ENCODE measurements around the gene EXOC6B. TPM values are rescaled to one million over a fixed set of nuclear protein-coding genes. Genes with fewer than 3 reads are reported as not detected.

The EXOC6B gene
- total RNA-seq, 2 experiments from 2014 or later = 16.9 to 17.5 TPM

DNA sequence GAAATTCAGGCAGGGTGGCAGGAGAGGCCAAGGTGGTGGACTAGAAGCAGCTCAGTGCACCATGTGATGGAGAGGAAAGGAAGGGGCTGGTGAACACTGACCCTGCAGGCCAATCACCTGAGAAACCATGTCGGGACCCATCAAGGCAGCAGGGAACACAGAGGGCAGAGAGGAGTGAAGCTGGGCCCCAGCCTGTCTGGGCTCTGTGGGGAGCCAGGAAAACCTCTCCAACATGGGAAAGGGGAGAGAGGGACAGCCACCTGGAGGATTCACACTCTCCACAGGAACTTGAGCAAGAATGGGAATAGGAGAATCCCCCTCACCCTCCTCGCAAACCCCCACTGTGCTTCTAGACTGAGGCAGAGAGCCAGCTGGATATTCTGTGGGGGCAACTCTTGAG lies 592.6 kb downstream of the EXOC6B start:
- Histone ChIP-seq H3K27me3 (ENCODE audit: control insufficient read depth in 1 of 2, insufficient read depth in 2 of 2, low read length in 2 of 2) (no peaks in the 10 kb centered on the region), H3K36me3 (ENCODE audit: insufficient read depth, low read length) (no peaks in the 10 kb centered on the region), H3K4me3 (ENCODE audit: low read length) (no peak overlapping the region), H3K9me3 (ENCODE audit: control insufficient read depth in 1 of 2, insufficient read depth in 1 of 2, low read length in 2 of 2) (no peaks in the 10 kb centered on the region), H3K27ac (ENCODE audit: low read depth in 1 of 2, low read length in 2 of 2) (no peak overlapping the region), H3K4me1 (ENCODE audit: insufficient read depth, low read length) (no peaks in the 10 kb centered on the region)
- no peaks in the 10 kb centered on the region for H3K4me1 Mint-ChIP-seq (ENCODE audit: low read depth)
- no peaks in the 10 kb centered on the region for H3K27me3 Mint-ChIP-seq
- intact Hi-C loops (cut with DNase I, micrococcal nuclease) = no loop called here
- no peak for TF ChIP-seq CTCF (IDR thresholded peaks at IDR 0.05)
- DNase-seq = no peak
- peaks cover 4% of the 10 kb centered on the region for H3K9me3 Mint-ChIP-seq
- ChIA-PET CTCF (no interaction called here), POLR2A (no interaction called here)
- no peak overlapping the region for H3K27ac Mint-ChIP-seq
- ATAC-seq (ENCODE audit: poor library complexity) = no peak
- no peak overlapping the region for H3K4me3 Mint-ChIP-seq
- H3K36me3 Mint-ChIP-seq (ENCODE audit: low read depth) = peaks cover 5% of the 10 kb centered on the region

- ATAC-seq (ENCODE audit: poor library complexity) = no peak
- H3K36me3 Mint-ChIP-seq (ENCODE audit: low read depth) = no peaks in the 10 kb centered on the region
- ChIA-PET POLR2A (interaction anchor here (1.2 kb wide), 1 partner anchor 27 kb away, joined by 3 read pairs; no protein-coding TSS in a partner anchor), CTCF (no interaction called here)
- H3K4me3 Mint-ChIP-seq = no peak overlapping the region
- H3K9me3 Mint-ChIP-seq = peaks cover 3% of the 10 kb centered on the region
- Histone ChIP-seq H3K4me1 (ENCODE audit: insufficient read depth, low read length) (no peaks in the 10 kb centered on the region), H3K36me3 (ENCODE audit: insufficient read depth, low read length) (no peaks in the 10 kb centered on the region), H3K9me3 (ENCODE audit: control insufficient read depth in 1 of 2, insufficient read depth in 1 of 2, low read length in 2 of 2) (no peaks in the 10 kb centered on the region), H3K27me3 (ENCODE audit: control insufficient read depth in 1 of 2, insufficient read depth in 2 of 2, low read length in 2 of 2) (no peaks in the 10 kb centered on the region), H3K4me3 (ENCODE audit: low read length) (no peak overlapping the region), H3K27ac (ENCODE audit: low read depth in 1 of 2, low read length in 2 of 2) (no peak overlapping the region)
- H3K27ac Mint-ChIP-seq = no peak overlapping the region
- intact Hi-C loops (cut with DNase I, micrococcal nuclease) = no loop called here
- no peak for DNase-seq
- TF ChIP-seq CTCF (IDR thresholded peaks at IDR 0.05) = no peak
- H3K4me1 Mint-ChIP-seq (ENCODE audit: low read depth) = no peaks in the 10 kb centered on the region
- H3K27me3 Mint-ChIP-seq = no peaks in the 10 kb centered on the region
These were observed 602.8 kb downstream of the EXOC6B start for GRCh38 chr2:72222829-72223564.

GRCh38 chr2:72220170-72220569 lies 605.7 kb downstream of the EXOC6B start:
- H3K9me3 Mint-ChIP-seq = no peaks in the 10 kb centered on the region
- CTCF ChIA-PET = no interaction called here

More at GRCh38 chr2:72220170-72220569, 605.7 kb downstream of the EXOC6B start:
- no peaks in the 10 kb centered on the region for H3K36me3 Mint-ChIP-seq (ENCODE audit: low read depth)
- H3K4me3 ChIP-seq (ENCODE audit: low read length) = no peak overlapping the region
- TF ChIP-seq CTCF (IDR thresholded peaks at IDR 0.05) = no peak
- H3K27me3 ChIP-seq (ENCODE audit: control insufficient read depth in 1 of 2, insufficient read depth in 2 of 2, low read length in 2 of 2) = no peaks in the 10 kb centered on the region
- POLR2A ChIA-PET = no interaction called here
- H3K27me3 Mint-ChIP-seq = no peaks in the 10 kb centered on the region
- intact Hi-C loops (cut with DNase I, micrococcal nuclease) = no loop called here
- no peak for DNase-seq
- no peaks in the 10 kb centered on the region for H3K4me1 Mint-ChIP-seq (ENCODE audit: low read depth)
- H3K4me1 ChIP-seq (ENCODE audit: insufficient read depth, low read length) = no peaks in the 10 kb centered on the region
- no peaks in the 10 kb centered on the region for H3K9me3 ChIP-seq (ENCODE audit: control insufficient read depth in 1 of 2, insufficient read depth in 1 of 2, low read length in 2 of 2)
- ATAC-seq (ENCODE audit: poor library complexity) = no peak
- H3K27ac Mint-ChIP-seq = no peak overlapping the region
- H3K4me3 Mint-ChIP-seq = no peak overlapping the region
- H3K27ac ChIP-seq (ENCODE audit: low read depth in 1 of 2, low read length in 2 of 2) = no peak overlapping the region
- H3K36me3 ChIP-seq (ENCODE audit: insufficient read depth, low read length) = no peaks in the 10 kb centered on the region
